Fibroblast of skin of right quadriceps (primary cell): ENCODE measurements around the gene CCL27.
A peak's percentile ranks its signal among the peaks of the same experiment; 100 is the strongest.

ENCODE experiments used
- DNase-seq: peaks from one replicate; pipeline ENCODE4 v3.0.0-alpha.2; 2013

The CCL27 gene

GRCh38 chr9:34684145-34684544 is 21.7 kb upstream of the CCL27 start:
- DNase-seq, result no peak

GRCh38 chr9:34675869-34676268 is 13.4 kb upstream of the CCL27 start:
- no peak for DNase-seq

- DNase-seq, result peak; percentile 67
Measured at GRCh38 chr9:34675048-34675714, 12.7 kb upstream of the CCL27 start.

DNA sequence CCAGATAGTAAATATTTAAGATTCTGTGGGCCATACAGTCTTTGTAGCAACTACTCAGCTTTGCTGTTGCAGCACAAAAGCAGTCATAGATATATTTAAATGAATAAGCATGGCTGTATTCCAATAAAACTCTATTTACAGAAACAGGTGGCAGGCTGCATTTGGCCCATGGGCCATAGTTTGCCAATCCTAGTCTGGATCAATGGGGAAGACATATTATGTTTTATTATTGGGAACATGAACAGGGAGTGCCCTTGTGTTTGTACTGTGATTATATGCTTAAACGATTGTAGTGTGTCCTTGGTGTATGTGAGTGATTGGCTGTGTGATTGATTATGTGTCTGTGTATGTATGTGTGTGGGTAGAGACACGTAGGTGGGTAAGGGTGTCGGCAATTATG is 12.0 kb upstream of the CCL27 start:
- no peak for DNase-seq

DNA sequence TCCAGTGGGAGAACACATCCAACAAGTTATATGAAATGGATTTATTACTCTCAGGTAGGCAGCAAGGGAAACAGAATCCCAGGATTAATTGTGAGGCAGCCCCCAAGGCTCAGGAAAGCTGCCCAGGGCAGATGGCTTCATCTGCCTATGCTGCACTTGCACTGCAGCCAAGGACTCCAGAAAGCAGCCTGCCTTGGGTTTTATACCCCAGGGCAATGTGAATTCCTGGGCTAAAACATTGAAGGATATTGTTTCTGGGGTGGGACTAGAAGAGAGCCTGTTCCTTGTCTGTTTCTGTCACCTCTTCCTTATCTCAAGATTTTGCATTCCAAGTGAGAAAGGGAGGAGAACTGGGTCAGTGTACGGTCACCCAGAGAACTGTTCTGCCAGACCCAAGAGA is 8.8 kb upstream of the CCL27 start:
- no peak for DNase-seq

DNA sequence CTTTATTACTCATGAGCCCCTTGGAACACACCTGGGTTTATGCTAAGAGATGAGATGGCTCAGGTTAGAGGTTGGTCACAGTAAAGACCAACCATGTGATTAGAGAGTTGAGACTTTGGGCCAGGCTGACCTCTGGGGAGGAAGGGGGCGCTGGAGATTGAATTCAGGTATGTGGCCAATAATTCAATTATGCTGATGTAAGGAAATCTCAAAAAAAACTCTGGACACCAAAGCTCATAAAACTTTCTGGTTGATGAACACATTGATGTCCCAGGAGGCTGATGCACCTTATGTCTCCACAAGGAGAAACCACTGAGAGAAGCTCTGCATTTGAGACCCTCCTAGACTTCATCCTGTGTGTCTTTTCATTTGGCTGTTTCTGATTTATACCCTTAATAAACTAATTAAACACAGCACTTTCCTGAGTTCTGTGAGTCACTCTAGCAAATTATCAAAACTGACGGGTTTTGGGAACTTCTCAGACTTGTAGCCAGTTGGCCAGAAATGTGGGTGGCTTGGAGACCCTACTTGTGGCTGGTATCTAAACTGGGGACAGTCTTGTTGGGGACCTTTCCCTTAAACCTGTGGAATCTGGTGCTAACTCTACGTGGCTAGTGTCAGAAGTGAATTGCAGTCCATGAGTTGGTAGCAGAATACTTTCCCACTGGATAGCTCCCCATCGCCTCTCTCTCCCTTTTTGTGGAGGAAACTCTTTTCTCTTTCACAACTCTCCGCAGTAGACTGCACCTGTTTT is 7.5 kb upstream of the CCL27 start:
- DNase-seq, result no peak

- peak; percentile 95 for DNase-seq
Measured at GRCh38 chr9:34665381-34666250, 3.2 kb upstream of the CCL27 start.

- DNase-seq, result no peak
Measured at GRCh38 chr9:34665067-34665380, 2.6 kb upstream of the CCL27 start.

DNA sequence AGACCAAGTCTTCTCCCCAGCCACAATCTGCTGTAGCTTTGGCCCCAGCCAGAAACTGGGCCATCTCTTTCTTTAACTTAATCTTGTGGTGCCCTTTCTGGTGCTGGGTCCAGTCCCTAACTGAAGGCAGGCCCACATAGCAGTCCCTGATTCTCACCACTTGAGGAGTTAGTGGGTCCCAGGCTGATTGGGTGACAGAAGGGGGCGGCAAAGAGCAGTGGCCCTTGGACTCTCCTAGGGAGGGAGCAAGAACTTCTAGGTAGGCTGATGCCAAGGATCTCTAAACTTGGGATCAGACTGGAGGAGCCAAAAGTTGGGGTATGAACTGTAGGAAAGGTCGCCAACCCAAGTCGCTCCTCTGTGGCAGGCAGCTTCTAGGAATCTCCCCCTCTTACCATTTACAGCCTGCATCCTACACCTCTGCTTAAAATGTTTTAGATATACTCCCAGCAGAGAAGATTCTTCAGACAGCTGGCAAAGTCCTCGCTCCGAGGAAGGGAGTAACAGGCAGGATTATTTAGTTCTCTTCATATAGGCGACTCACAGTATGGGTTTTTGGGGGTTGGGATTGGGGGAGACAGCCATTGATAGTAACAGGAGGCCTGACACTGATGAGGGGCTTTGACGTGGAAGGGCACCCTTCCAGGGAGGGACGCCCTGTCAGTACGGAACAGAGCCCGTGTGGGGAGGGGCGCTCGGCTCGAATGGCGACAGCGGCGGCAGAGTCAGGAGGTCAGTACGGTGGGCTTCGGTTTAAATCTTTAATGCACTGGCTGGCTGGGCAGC is 2.0 kb upstream of the CCL27 start:
- DNase-seq, result peak; percentile 66

DNA sequence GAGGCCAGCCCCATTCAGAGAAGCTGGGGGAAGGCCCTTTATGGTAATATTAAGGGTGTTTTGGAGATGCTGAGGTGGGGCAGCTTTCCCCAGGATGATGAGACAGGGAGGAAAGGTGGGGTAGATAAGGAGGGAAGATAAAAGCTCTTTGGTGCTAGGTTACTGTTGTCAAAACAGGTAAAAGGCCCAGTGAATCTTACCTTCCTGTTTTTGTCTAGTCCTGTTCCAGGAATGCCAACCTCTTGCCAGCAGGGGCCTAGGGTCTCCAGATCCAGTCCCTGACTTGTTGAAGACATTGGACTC is 797 bp upstream of the CCL27 start:
- DNase-seq, result no peak

- DNase-seq, result no peak
Measured at GRCh38 chr9:34659592-34660253, 2.7 kb downstream of the CCL27 start.

DNA sequence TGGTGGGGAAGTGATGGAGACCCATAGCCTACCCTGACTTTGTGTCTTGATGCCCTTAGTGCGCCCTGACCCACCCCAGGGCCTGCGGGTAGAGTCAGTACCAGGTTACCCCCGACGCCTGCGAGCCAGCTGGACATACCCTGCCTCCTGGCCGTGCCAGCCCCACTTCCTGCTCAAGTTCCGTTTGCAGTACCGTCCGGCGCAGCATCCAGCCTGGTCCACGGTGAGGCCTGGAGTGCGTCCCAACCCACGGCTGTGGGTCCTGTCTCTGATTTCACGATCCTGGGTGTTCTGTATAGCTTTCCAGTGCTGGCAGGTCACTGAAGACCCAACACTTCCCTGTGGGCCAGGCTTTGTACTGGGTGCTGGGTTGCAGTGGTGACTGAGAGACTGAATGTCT is 4.0 kb downstream of the CCL27 start:
- DNase-seq, result no peak

- no peak for DNase-seq
Measured at GRCh38 chr9:34656992-34657391, 5.5 kb downstream of the CCL27 start.

GRCh38 chr9:34655394-34655793 is 7.1 kb downstream of the CCL27 start:
- no peak for DNase-seq

DNA sequence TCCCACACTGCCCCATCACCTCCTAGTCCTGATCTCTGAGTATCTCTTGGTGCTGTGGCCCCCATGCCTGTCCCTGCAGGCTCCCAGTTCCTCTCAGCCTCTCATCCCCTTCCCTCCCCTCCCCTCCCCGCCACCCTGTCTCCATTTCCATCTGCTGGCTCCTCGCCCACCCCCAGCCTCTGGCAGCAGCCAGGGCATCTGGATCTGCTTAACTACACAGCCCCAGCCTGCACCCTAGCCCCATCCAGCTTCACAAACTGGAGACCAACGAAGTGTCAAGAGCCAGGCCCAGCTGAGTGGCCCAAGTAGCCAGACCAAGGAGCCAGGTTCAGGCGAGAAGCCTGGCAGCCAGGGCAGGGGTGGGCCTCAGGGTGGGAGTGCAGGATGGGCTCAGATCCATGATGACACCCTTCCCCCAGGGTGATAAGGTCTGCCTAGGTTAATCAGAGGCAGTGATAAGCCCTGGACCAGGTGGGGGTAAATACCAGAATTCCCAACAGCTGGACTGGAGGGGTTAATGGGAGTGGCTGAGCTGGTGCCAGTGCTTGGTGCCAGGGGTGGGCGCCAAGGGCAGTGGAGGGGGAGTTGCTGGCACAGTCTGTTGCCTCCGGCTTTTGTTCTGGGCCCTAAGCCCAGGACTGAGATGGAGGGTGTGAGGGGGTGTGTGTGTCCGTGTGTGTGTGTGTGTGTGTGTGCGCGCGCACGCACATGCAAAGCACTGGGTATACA is 8.0 kb downstream of the CCL27 start:
- DNase-seq, result peak; percentile 87

- peak; percentile 72 for DNase-seq
Measured at GRCh38 chr9:34653151-34654072, 9.0 kb downstream of the CCL27 start.

DNA sequence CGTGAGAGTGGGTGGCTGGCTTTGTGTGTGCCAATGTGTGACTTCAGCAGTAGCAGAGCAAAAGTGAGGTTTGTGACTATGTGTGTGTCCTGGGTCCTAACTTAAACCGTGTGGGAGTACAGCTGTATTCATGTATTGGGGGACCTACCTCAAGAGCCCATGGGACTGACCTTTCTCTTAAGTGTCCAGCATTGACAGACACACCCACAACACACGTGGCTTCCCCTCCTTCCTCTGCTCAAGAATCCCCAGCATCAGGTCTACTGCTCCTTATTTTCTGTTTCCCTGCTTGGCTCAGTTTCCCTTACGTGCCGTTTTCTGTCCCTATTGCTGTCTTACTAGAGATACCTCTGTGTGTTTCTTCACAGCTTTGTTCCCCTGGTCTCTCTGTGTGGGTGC is 9.9 kb downstream of the CCL27 start:
- DNase-seq, result no peak

- DNase-seq, result peak; percentile 80
Measured at GRCh38 chr9:34651876-34652601, 10.4 kb downstream of the CCL27 start, which contains the start of gene IL11RA. Gene IL11RA, plus strand, starts transcription at chr9:34652185. Its CDS starts 3,033 bp downstream, at chr9:34655218.

- DNase-seq, result peak; percentile 13
Measured at GRCh38 chr9:34651321-34651720, 11.1 kb downstream of the CCL27 start.

- DNase-seq, result no peak
Measured at GRCh38 chr9:34650816-34651215, 11.6 kb downstream of the CCL27 start.
